H1 (cell line): ENCODE measurements around the gene RNF186. TPM values are rescaled to one million over a fixed set of nuclear protein-coding genes. Genes with fewer than 3 reads are reported as not detected.

ENCODE experiments used
- CTCF ChIA-PET: fragments of 300-600 bp; sonication (Branson Sonifier 250); formaldehyde crosslinking; loops from one replicate; lab custom pipeline; 2021; ENCODE audit not compliant: partially characterized antibody; lab: Charles Lee
- POLR2A ChIA-PET: fragments of 300-600 bp; sonication (Branson Sonifier 250); formaldehyde crosslinking; loops from one replicate; lab custom pipeline; 2021; ENCODE audit warnings: inconsistent platforms; ENCODE audit not compliant: partially characterized antibody; lab: Charles Lee
- DNase-seq, 2 experiments: peaks; one replicate each; pipeline versions ENCODE4 v3.0.0 to v3.0.0-alpha.2; 2010 to 2022; ENCODE audit warnings: low spot score in 2 of 2, low read depth in 1 of 2, mixed read lengths in 1 of 2
- FAIRE-seq: peaks from 2 replicates; lab custom pipeline; 2011; peaks lifted over from hg19 to GRCh38; lab: Jason Lieb, UNC
- H2AFZ ChIP-seq: 2 replicates; pipeline ENCODE4 v1.8.1; 2012; ENCODE audit warnings: low read length, inconsistent platforms
- H2AK5ac ChIP-seq: 2 replicates; pipeline ENCODE4 v1.6.1; 2013; ENCODE audit warnings: low read depth, low read length
- H2BK120ac ChIP-seq: replicated peaks from 2 replicates; pipeline ENCODE3; 2013; ENCODE audit warnings: low read depth, low read length, inconsistent platforms
- H2BK12ac ChIP-seq: 2 replicates; pipeline ENCODE4 v1.6.1; 2013; ENCODE audit warnings: low read depth, low read length
- H2BK15ac ChIP-seq: 2 replicates; pipeline ENCODE4 v1.6.1; 2013; ENCODE audit warnings: low read length
- H2BK20ac ChIP-seq: 2 replicates; pipeline ENCODE4 v1.6.1; 2013; ENCODE audit warnings: low read length
- H2BK5ac ChIP-seq: 2 replicates; pipeline ENCODE4 v1.6.1; 2013; ENCODE audit warnings: low read depth, low read length
- H3K14ac ChIP-seq: 2 replicates; pipeline ENCODE4 v1.6.1; 2013; ENCODE audit warnings: inconsistent platforms; ENCODE audit not compliant: insufficient read length
- H3K18ac ChIP-seq: 2 replicates; pipeline ENCODE4 v1.6.1; 2013; ENCODE audit warnings: low read length; ENCODE audit errors: extremely low read depth
- H3K23ac ChIP-seq: 2 replicates; pipeline ENCODE4 v1.6.1; 2013; ENCODE audit warnings: inconsistent platforms; ENCODE audit not compliant: insufficient read length
- H3K23me2 ChIP-seq: 2 replicates; pipeline ENCODE4 v1.6.1; 2013; ENCODE audit warnings: low read depth, low read length
- H3K27ac ChIP-seq: 2 replicates; pipeline ENCODE4 v1.6.1; 2011; ENCODE audit warnings: low read depth, low read length, inconsistent platforms
- H3K27me3 ChIP-seq, 4 experiments: replicated peaks in 1 of 4; 1 replicate in 1 of 4; 2 replicates in 3 of 4; pipeline versions ENCODE4 v1.6.1 to v1.8.1; 2011 to 2013; ENCODE audit warnings: low read length in 3 of 4, mild to moderate bottlenecking in 3 of 4, inconsistent platforms in 2 of 4, mixed read lengths in 2 of 4, moderate library complexity in 1 of 4; ENCODE audit not compliant: control insufficient read depth in 3 of 4, insufficient read depth in 3 of 4; ENCODE audit errors: extremely low read depth in 1 of 4
- H3K36me3 ChIP-seq, 4 experiments: 2 replicates each; pipeline versions ENCODE4 v1.6.1 to v1.8.1; 2011 to 2013; ENCODE audit warnings: mild to moderate bottlenecking in 4 of 4, low read length in 3 of 4, moderate library complexity in 2 of 4, control low read depth in 1 of 4, inconsistent platforms in 1 of 4; ENCODE audit not compliant: insufficient read depth in 4 of 4, control insufficient read depth in 2 of 4
- H3K4ac ChIP-seq: replicated peaks from 2 replicates; pipeline ENCODE3; 2013; ENCODE audit warnings: low read length, low read depth, mixed read lengths, inconsistent platforms; ENCODE audit not compliant: insufficient read length
- H3K4me1 ChIP-seq, 4 experiments: replicated peaks in 1 of 4; 1 replicate in 1 of 4; 2 replicates in 3 of 4; pipeline versions ENCODE4 v1.6.1 to v1.8.1; 2011 to 2013; ENCODE audit warnings: low read length in 3 of 4, inconsistent platforms in 2 of 4, mixed read lengths in 1 of 4; ENCODE audit not compliant: insufficient read depth in 4 of 4, control insufficient read depth in 3 of 4
- H3K4me2 ChIP-seq, 2 experiments: 2 replicates each; pipeline versions ENCODE4 v1.6.1 to v1.8.1; 2011 to 2013; ENCODE audit warnings: low read depth in 2 of 2, low read length in 2 of 2, control low read depth in 1 of 2, inconsistent platforms in 1 of 2, mild to moderate bottlenecking in 1 of 2; ENCODE audit not compliant: insufficient read depth in 1 of 2
- H3K4me3 ChIP-seq, 4 experiments: fragments of 200-600, 300-600 bp in 1 of 4; sonication (generic), shearing (Covaris generic), sonication (Bioruptor Twin) in 1 of 4; 2 replicates each; pipeline versions ENCODE4 v1.5.1 to v1.8.1; 2011 to 2016; ENCODE audit warnings: low read length in 4 of 4, low read depth in 3 of 4, control low read depth in 2 of 4, inconsistent platforms in 2 of 4, mild to moderate bottlenecking in 2 of 4, mixed read lengths in 1 of 4, moderate library complexity in 1 of 4; ENCODE audit not compliant: insufficient read depth in 2 of 4; ENCODE audit errors: extremely low read depth in 1 of 4
- H3K56ac ChIP-seq: replicated peaks from 2 replicates; pipeline ENCODE3; 2013; ENCODE audit warnings: low read depth, mild to moderate bottlenecking, mixed read lengths, low read length, inconsistent platforms; ENCODE audit not compliant: insufficient read length
- H3K79me1 ChIP-seq: 2 replicates; pipeline ENCODE4 v1.6.1; 2013; ENCODE audit warnings: low read depth, low read length, control low read depth
- H3K79me2 ChIP-seq, 2 experiments: 2 replicates each; pipeline versions ENCODE4 v1.6.1 to v1.8.1; 2012 to 2013; ENCODE audit warnings: low read length in 2 of 2, mild to moderate bottlenecking in 2 of 2, inconsistent platforms in 1 of 2; ENCODE audit not compliant: insufficient read depth in 2 of 2, control insufficient read depth in 1 of 2
- H3K9ac ChIP-seq, 4 experiments: replicated peaks in 1 of 4; 1 replicate in 1 of 4; 2 replicates in 3 of 4; pipeline versions ENCODE4 v1.6.1 to v1.8.1; 2011 to 2013; ENCODE audit warnings: low read depth in 3 of 4, low read length in 3 of 4, control low read depth in 2 of 4, mild to moderate bottlenecking in 2 of 4, moderate library complexity in 2 of 4, inconsistent platforms in 1 of 4; ENCODE audit errors: extremely low read depth in 1 of 4
- H3K9me3 ChIP-seq, 2 experiments: 2 replicates each; pipeline versions ENCODE4 v1.6.1 to v1.8.1; 2012 to 2013; ENCODE audit warnings: mild to moderate bottlenecking in 2 of 2, moderate library complexity in 2 of 2, control low read depth in 1 of 2, inconsistent platforms in 1 of 2, low read depth in 1 of 2, low read length in 1 of 2, mixed read lengths in 1 of 2; ENCODE audit not compliant: insufficient read depth in 2 of 2
- H4K20me1 ChIP-seq, 2 experiments: replicated peaks in 1 of 2; 2 replicates each; pipeline versions ENCODE3 to v1.8.1; 2011 to 2013; ENCODE audit warnings: inconsistent platforms in 2 of 2, low read length in 2 of 2, mild to moderate bottlenecking in 1 of 2; ENCODE audit not compliant: insufficient read depth in 2 of 2, control insufficient read depth in 1 of 2
- H4K5ac ChIP-seq: 2 replicates; pipeline ENCODE4 v1.6.1; 2013; ENCODE audit warnings: low read length, low read depth, mixed read lengths, inconsistent platforms; ENCODE audit not compliant: insufficient read length
- H4K8ac ChIP-seq: 2 replicates; pipeline ENCODE4 v1.8.0; 2013; ENCODE audit warnings: mild to moderate bottlenecking, moderate library complexity, low read length, inconsistent platforms; ENCODE audit not compliant: insufficient read depth; ENCODE audit errors: extremely low read depth
- H4K91ac ChIP-seq: replicated peaks from 2 replicates; pipeline ENCODE3; 2013; ENCODE audit warnings: low read length, mixed read lengths, inconsistent platforms; ENCODE audit not compliant: insufficient read length
- EGR1 ChIP-seq: IDR thresholded peaks from 2 replicates; pipeline ENCODE4 v1.6.1; 2011; ENCODE audit warnings: low read depth, low read length, borderline replicate concordance
- HDAC6 ChIP-seq: IDR thresholded peaks from one replicate; pipeline ENCODE4 v1.7.1; 2012; ENCODE audit warnings: low read depth, mild to moderate bottlenecking, inconsistent platforms, low read length, moderate library complexity
- SUZ12 ChIP-seq: fragments of 200-600 bp; sonication (generic); IDR thresholded peaks from 2 replicates; pipeline ENCODE4 v1.6.1; 2012; ENCODE audit warnings: mild to moderate bottlenecking, inconsistent platforms, low read length, moderate library complexity, mixed read lengths
- WGBS, 2 experiments: shearing (Covaris generic) in 1 of 2; methylation state at CpG; one replicate each; pipeline versions ENCODE4 v1.1.6 to v1.1.7; 2013 to 2015; ENCODE audit warnings: low lambda C conversion rate in 2 of 2, mixed read lengths in 2 of 2, inconsistent platforms in 1 of 2, low coverage in 1 of 2, missing lambda C conversion rate in 1 of 2; ENCODE audit not compliant: insufficient replicate concordance in 2 of 2, insufficient coverage in 1 of 2, insufficient read length in 1 of 2; ENCODE audit errors: extremely low coverage in 1 of 2, missing lambda C conversion rate in 1 of 2; 5-methylcytosine and 5-hydroxymethylcytosine counted together
- polyA plus RNA-seq, 7 experiments: library from polyadenylated mRNA; depleted of rRNA in 3 of 7; stranded (reverse) in 5 of 7; unstranded in 2 of 7; fragments of >200 nt in 5 of 7; fragments of 200-250 nt in 2 of 7; gene quantifications; 1 replicate in 5 of 7; 2 replicates in 1 of 7; 4 replicates in 1 of 7; pipeline versions ENCODE4 v1.2.1 to v1.2.3, GENCODE V29; 2011 to 2013; ENCODE audit warnings: missing spikeins in 2 of 7, mixed read lengths in 2 of 7
- total RNA-seq: library from RNA; stranded (reverse); fragmentation: NEBNext Ultra II Directional; extraction: Animal tissue kit (Norgen Biotek cat#: 25700); gene quantifications from 2 replicates; pipeline ENCODE4 v1.2.1, GENCODE V29; 2021

The RNF186 gene
- total and polyA plus RNA-seq, 2 of the 8 experiments (the other 6 are each of a cell fraction or from before 2014, with no cell fraction given): not detected

GRCh38 chr1:19775317-19775716 is 39.8 kb downstream of the RNF186 start:
- no peak overlapping the region for H3K56ac ChIP-seq
- CTCF ChIA-PET: interaction anchor here (1.0 to 9.2 kb wide), 4 partner anchors 9 to 50 kb away, joined by 3 to 74 read pairs (median 8); no protein-coding TSS in a partner anchor
- DNase-seq (no peak), FAIRE-seq (no peak)
- WGBS, 2 experiments: 89% methylated on average over 6 of the region's 6 CpGs; no CpG with 5 or more reads in 1 of the 2 experiments
- no peak overlapping the region for H3K4me2 ChIP-seq
- H2BK20ac ChIP-seq: no peak overlapping the region
- H3K4me3 ChIP-seq: no peak overlapping the region
- POLR2A ChIA-PET: interaction anchor here (1.9 kb wide), 1 partner anchor 36 kb away, joined by 3 read pairs; no protein-coding TSS in a partner anchor
- H3K18ac ChIP-seq: no peak overlapping the region
- no peaks in the 10 kb centered on the region for H3K23me2 ChIP-seq
- no peak overlapping the region for H2AK5ac ChIP-seq
- no peaks in the 10 kb centered on the region for H3K36me3 ChIP-seq
- H3K4ac ChIP-seq: no peak overlapping the region
- H3K27ac ChIP-seq: no peak overlapping the region
- H3K14ac ChIP-seq: no peak overlapping the region
- no peaks in the 10 kb centered on the region for H3K4me1 ChIP-seq
- H4K5ac ChIP-seq: no peak overlapping the region
- no peak overlapping the region for H2BK5ac ChIP-seq
- no peaks in the 10 kb centered on the region for H3K79me2 ChIP-seq
- peaks cover 12 to 21% (median 19%) of the 10 kb centered on the region in 4 experiments for H3K27me3 ChIP-seq
- no peak overlapping the region for H4K91ac ChIP-seq
- H4K20me1 ChIP-seq: peaks cover 0 to 3% of the 10 kb centered on the region in 2 experiments
- TF ChIP-seq SUZ12 (no peak), HDAC6 (no peak), EGR1 (no peak)
- H4K8ac ChIP-seq: no peak overlapping the region; the same call in 1 of the 2 replicates
- H2BK120ac ChIP-seq: no peak overlapping the region
- no peaks in the 10 kb centered on the region for H3K79me1 ChIP-seq
- no peak overlapping the region for H2AFZ ChIP-seq
- no peak overlapping the region for H3K9ac ChIP-seq
- H2BK12ac ChIP-seq: no peak overlapping the region
- H2BK15ac ChIP-seq: no peak overlapping the region
- H3K9me3 ChIP-seq: no peaks in the 10 kb centered on the region
- H3K23ac ChIP-seq: no peak overlapping the region
